HG03432 (cell line): ENCODE results near the gene PPP6R1.

ENCODE experiments used
- ATAC-seq: cut with Tn5 transposase; IDR thresholded peaks from one replicate; pipeline ENCODE4 v1.9.1; 2021; ENCODE audit warnings: mild to moderate bottlenecking, moderate library complexity; ENCODE audit not compliant: unreplicated experiment

Gene PPP6R1

GRCh38 chr19:55258828-55259539 is at the start of gene PPP6R1:
TSS of gene PPP6R1 (minus strand) at chr19:55259017. CDS start at chr19:55247103, 11,914 bp downstream.
- ATAC-seq, result peak; percentile 74

GRCh38 chr19:55308281-55308680 is 49.5 kb upstream of the PPP6R1 start:
- no peak for ATAC-seq

DNA sequence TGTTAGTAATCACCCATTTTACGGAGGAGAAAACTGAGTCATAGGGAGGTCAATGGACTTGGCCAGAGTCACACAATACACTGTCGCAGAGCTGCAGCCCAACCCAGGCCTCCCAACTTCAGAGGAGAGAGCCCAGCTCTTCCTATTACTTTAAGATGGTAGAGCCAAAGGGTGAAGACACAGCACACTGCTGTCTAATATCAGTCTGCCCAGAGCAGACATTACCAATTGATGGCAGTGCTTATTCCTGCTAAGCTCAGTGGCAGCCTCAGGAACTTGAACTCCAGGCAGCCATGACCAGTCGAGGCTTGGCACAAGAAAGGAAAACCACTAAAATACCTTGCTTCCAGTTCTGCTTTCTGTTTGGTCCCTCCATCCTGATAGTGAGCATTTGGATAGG is 47.9 kb upstream of the PPP6R1 start:
- ATAC-seq, result no peak

- no peak for ATAC-seq
Measured at GRCh38 chr19:55305983-55306562, 47.3 kb upstream of the PPP6R1 start.

- ATAC-seq, result no peak
Measured at GRCh38 chr19:55305491-55305890, 46.7 kb upstream of the PPP6R1 start.

- no peak for ATAC-seq
Measured at GRCh38 chr19:55304980-55305379, 46.2 kb upstream of the PPP6R1 start.

DNA sequence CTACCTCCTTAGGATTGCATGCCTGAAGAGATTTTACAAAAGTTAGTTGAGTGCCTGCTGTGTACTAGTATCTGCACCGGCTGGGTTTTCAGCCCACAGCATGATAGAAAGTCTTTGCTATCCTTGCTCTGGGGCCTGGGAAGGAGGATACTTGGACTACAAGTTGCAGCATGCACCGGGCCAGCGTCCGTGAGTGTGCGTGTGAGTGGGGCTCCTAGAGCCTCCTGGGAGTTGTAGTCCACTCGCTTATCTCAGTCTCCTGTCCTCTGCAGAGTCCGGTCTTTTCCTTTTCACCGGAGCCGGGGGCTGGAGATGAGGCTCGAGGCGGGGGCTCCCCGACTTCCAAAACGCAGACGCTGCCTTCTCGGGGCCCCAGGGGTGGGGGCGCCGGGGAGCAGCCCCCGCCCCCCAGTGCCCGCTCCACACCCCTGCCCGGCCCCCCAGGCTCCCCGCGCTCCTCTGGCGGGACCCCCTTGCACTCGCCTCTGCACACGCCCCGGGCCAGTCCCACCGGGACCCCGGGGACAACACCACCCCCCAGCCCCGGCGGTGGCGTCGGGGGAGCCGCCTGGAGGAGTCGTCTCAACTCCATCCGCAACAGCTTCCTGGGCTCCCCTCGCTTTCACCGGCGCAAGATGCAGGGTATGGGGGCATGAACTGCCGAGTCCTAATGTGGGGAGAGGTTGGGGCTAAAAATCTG is 45.6 kb upstream of the PPP6R1 start:
- peak; percentile 39 for ATAC-seq

DNA sequence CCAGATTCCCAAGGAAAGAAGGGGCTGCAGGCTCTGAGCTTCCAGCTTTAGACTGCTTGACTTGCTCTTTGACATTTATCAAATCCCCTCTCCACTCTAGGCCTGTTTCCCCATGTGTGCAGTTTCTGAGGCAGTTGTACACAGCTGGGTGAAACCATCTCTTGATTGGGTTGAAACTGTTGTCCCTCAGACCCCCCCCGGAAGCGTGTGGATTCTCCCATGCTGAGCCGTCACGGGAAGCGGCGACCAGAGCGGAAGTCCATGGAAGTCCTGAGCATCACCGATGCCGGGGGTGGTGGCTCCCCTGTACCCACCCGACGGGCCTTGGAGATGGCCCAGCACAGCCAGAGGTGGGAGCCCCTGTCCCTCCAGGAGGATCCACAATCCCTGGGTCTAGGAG is 44.7 kb upstream of the PPP6R1 start:
- no peak for ATAC-seq

- ATAC-seq, result no peak
Measured at GRCh38 chr19:55302318-55302703, 43.5 kb upstream of the PPP6R1 start.

- peak; percentile 68 for ATAC-seq
Measured at GRCh38 chr19:55301459-55302317, 42.9 kb upstream of the PPP6R1 start.

GRCh38 chr19:55300886-55301458 is 42.2 kb upstream of the PPP6R1 start:
- ATAC-seq, result no peak

DNA sequence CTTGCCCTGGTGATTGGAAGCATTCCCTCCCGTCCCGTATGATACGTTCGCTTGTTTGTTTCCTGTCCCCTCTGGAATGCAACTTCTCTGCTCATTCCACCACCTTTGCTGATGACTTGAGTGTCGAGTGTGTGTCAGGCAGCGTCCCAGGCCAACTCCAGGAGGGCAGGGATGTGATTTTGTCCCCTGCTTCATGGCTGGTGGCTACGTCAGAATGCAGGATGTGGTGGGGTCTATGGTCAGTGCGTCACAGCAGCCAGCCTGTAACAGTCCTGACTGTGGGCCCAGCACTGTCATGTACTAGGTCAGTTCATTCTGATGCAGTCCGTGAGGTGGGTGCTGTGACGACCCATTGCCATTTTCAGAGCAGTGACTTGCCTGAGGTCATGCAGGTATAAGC is 41.2 kb upstream of the PPP6R1 start:
- ATAC-seq, result no peak

- ATAC-seq, result no peak
Measured at GRCh38 chr19:55297267-55297666, 38.5 kb upstream of the PPP6R1 start.

GRCh38 chr19:55289117-55289796 is 30.4 kb upstream of the PPP6R1 start:
- ATAC-seq, result no peak

- no peak for ATAC-seq
Measured at GRCh38 chr19:55287361-55288079, 28.7 kb upstream of the PPP6R1 start.

DNA sequence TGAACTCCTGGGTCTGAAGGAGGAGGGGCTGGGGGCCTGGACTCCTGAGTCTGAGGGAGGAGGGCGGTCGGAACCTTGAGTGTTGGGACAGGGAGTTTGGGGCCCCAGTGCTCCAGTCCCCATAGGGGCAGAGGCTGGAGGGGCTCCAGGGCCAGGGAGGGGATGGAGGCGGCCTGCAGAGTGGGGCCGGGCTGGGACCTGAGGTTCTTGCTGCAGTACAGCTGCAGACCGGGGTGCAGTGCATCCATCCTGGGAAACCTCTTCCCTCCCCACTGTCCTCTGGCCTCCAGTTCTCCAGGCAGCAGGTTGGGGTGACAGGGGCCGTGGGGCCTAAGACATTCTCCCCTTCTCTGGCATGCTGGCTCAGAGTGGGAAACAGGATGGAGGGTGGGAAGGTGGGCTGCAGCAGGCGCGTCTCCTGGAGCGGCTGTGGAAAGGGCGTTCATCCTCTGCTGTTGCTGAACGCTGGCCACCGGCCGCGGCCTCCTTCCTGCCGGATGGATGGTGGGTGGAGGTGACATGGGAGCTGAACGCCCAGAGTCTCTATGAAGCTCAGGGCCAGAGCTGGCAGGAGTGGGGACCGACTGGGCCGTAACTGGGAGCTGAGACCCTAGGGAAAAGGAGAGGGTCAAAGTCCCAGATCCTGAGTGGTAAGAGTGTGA is 26.5 kb upstream of the PPP6R1 start:
- no peak for ATAC-seq

DNA sequence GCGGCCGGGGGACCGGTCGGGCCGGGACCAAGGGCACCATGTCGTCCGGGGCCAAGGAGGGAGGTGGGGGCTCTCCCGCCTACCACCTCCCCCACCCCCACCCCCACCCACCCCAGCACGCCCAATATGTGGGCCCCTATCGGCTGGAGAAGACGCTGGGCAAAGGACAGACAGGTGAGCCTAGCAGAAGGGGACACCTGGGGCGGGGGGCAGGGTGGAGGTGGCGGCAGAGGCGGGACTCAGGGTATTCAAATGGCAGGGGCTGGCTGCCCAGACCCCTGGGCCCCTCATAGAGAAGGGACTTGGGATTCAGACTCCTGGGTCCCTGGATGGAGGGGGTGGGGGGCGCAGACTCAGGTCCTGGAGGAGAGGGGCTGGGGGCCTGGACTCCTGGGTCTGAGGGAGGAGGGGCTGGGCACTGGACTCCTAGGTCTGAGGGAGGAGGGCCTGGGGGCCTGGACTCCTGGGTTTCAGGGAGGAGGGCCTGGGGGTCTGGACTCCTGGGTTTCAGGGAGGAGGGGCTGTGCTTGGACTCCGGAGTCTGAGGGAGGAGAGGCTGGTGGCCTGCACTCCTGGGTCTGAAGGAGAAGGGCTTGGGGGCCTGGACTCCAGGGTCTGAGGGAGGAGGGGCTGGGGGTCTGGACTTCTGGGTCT is 25.7 kb upstream of the PPP6R1 start:
- ATAC-seq, result no peak

DNA sequence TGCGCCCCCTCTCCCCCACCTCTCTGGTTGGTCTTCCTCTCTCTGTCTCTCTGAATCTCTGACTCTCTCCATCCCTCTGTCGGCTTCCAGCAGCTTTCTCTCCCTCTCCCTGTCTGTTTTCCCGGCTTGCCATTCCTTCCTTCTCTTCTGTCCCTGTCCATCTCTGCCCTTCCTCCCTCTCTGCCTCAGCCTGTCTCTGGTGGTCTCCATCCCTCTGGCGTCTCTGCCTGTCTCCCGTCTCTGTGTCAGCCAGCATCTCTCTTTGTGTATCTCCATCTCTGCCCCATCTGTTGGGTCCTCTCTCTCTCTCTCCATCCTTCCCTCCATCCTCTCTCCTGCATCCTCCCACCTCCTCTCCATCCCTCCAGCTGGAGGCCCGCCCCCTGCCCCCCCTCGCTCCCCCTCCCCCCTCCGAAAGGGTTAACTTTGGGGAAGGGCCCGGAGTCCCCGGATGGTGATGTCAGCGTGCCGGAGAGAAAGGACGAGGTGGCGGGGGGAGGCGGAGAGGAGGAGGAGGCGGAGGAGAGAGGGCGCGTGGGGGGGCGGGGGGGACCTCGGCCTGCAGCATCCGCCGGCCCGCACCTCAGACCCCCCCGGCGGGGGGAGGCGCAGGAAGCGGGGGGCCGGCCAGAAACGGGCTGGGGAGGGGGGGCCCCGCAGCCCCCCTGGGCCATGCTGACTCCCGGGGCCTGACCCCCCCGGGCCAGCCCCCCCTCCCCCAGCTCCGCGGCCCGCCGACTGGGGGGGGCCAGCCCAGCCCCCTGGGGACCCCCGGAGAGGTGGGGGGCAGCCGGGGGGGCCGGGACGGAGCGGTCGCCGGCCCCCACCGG is 24.9 kb upstream of the PPP6R1 start, which contains the start of gene BRSK1:
Gene BRSK1 (plus strand): TSS at position 450 of the 830 bp plus-strand sequence. CDS start 446 bp downstream, outside the sequence.
- ATAC-seq, result no peak
